HepG2 (cell line): ENCODE measurements around the gene UPF3B. TPM values are rescaled to one million over a fixed set of nuclear protein-coding genes. Genes with fewer than 3 reads are reported as not detected.

ENCODE experiments used
- ATAC-seq: fragments of 200-7000 bp; cut with Tn5 transposase; 3 replicates; pipeline ENCODE4 v1.9.1; 2020; ENCODE audit warnings: mild to moderate bottlenecking, moderate library complexity
- BruUV-seq: library from RNA; stranded (reverse); fragments of 400-500 nt; replicated peaks from 2 replicates; lab custom pipeline; 2021; lab: Mats Ljungman, UMichigan
- CTCF ChIA-PET: fragments of 300-600 bp; formaldehyde crosslinking; extraction: SDS; loops from one replicate; lab custom pipeline; 2021; ENCODE audit warnings: low total read pairs, inconsistent platforms, low intra/inter-chr PET ratio; lab: Yijun Ruan, JAX
- POLR2A ChIA-PET: fragments of 350-600 bp; sonication (Branson Sonifier 250); formaldehyde crosslinking; loops from one replicate; lab custom pipeline; 2020; ENCODE audit warnings: antibody characterized with exemption, inconsistent platforms; lab: Yijun Ruan, JAX
- DNase-seq: peaks from one replicate; pipeline ENCODE4 v3.0.0-alpha.2; 2015; ENCODE audit warnings: low spot score
- FAIRE-seq: peaks from 3 replicates; lab custom pipeline; 2011; peaks lifted over from hg19 to GRCh38; lab: Jason Lieb, UNC
- H2AFZ ChIP-seq: one replicate; pipeline ENCODE4 v1.6.1; 2011; ENCODE audit warnings: low read length, inconsistent platforms
- H3K27ac ChIP-seq: fragments of 300-600 bp; 3 replicates; pipeline ENCODE4 v1.8.0; 2011; ENCODE audit warnings: mixed run types, mild to moderate bottlenecking, mixed read lengths, low read length, inconsistent platforms; ENCODE audit not compliant: insufficient read depth; ENCODE audit errors: extremely low read length
- H3K27me3 ChIP-seq, 2 experiments: fragments of 200-600 bp in 1 of 2; 2 replicates in 1 of 2; 3 replicates in 1 of 2; pipeline versions ENCODE4 v1.6.0 to v1.8.0; 2011; ENCODE audit warnings: low read length in 2 of 2, mild to moderate bottlenecking in 2 of 2, moderate library complexity in 2 of 2, inconsistent platforms in 1 of 2; ENCODE audit not compliant: insufficient read depth in 2 of 2, control insufficient read depth in 1 of 2
- H3K36me3 ChIP-seq, 2 experiments: fragments of 200-600 bp in 1 of 2; replicated peaks in 1 of 2; 2 replicates in 1 of 2; 3 replicates in 1 of 2; pipeline versions ENCODE4 v1.5.1 to v1.8.0; 2011; ENCODE audit warnings: low read length in 2 of 2, inconsistent platforms in 1 of 2; ENCODE audit not compliant: insufficient read depth in 2 of 2, control insufficient read depth in 1 of 2
- H3K4me1 ChIP-seq: 2 replicates; pipeline ENCODE4 v1.5.1; 2012; ENCODE audit warnings: low read length, inconsistent platforms; ENCODE audit not compliant: insufficient read depth
- H3K4me2 ChIP-seq: 2 replicates; pipeline ENCODE4 v1.6.0; 2011; ENCODE audit warnings: low read depth, low read length, inconsistent platforms
- H3K4me3 ChIP-seq, 3 experiments: fragments of 200-600 bp in 1 of 3; sonication (generic), shearing (Covaris generic) in 1 of 3; replicated peaks in 1 of 3; 2 replicates each; pipeline ENCODE4 v1.5.1; 2011 to 2016; ENCODE audit warnings: low read length in 3 of 3, inconsistent platforms in 2 of 3, low read depth in 2 of 3, mild to moderate bottlenecking in 2 of 3, control low read depth in 1 of 3, mixed read lengths in 1 of 3; ENCODE audit not compliant: insufficient read depth in 1 of 3
- H3K79me2 ChIP-seq: one replicate; pipeline ENCODE4 v1.6.1; 2011; ENCODE audit warnings: low read length, inconsistent platforms; ENCODE audit not compliant: insufficient read depth
- H3K9ac ChIP-seq: 2 replicates; pipeline ENCODE4 v1.6.0; 2011; ENCODE audit warnings: mild to moderate bottlenecking, low read depth, low read length, inconsistent platforms; ENCODE audit not compliant: insufficient read depth
- H3K9me3 ChIP-seq: 2 replicates; pipeline ENCODE4 v1.5.1; 2012; ENCODE audit warnings: mild to moderate bottlenecking, low read length
- H4K20me1 ChIP-seq: 2 replicates; pipeline ENCODE4 v1.6.0; 2011; ENCODE audit warnings: inconsistent platforms, mild to moderate bottlenecking, low read length, moderate library complexity; ENCODE audit not compliant: insufficient read depth
- GPBP1L1 ChIP-seq: sonication (generic); formaldehyde crosslinking; IDR thresholded peaks from 2 replicates; pipeline ENCODE4 v1.5.0; 2020; ENCODE audit warnings: mild to moderate bottlenecking, missing genetic modification reagents
- KDM3A ChIP-seq: IDR thresholded peaks from 2 replicates; pipeline ENCODE4 v1.6.1; 2018; ENCODE audit warnings: low read depth, missing compliant biosample characterization
- KMT2A ChIP-seq: sonication (generic); formaldehyde crosslinking; IDR thresholded peaks from 2 replicates; pipeline ENCODE4 v1.4.0; 2020; ENCODE audit warnings: missing genetic modification reagents
- PLRG1 ChIP-seq: fragments of 450-650 bp; conservative IDR thresholded peaks from 2 replicates; pipeline ENCODE4 v1.6.1; 2016
- THRA ChIP-seq: sonication (generic); formaldehyde crosslinking; IDR thresholded peaks from 2 replicates; pipeline ENCODE4 v1.4.0; 2020; ENCODE audit warnings: missing genetic modification reagents, borderline replicate concordance
- ZBTB8A ChIP-seq: sonication (generic); formaldehyde crosslinking; IDR thresholded peaks from 2 replicates; pipeline ENCODE4 v1.4.0; 2020; ENCODE audit warnings: mild to moderate bottlenecking, low read depth, missing genetic modification reagents, borderline replicate concordance
- ZNF83 ChIP-seq: sonication (generic); formaldehyde crosslinking; IDR thresholded peaks from 2 replicates; pipeline ENCODE4 v1.4.0; 2020; ENCODE audit warnings: missing genetic modification reagents, mild to moderate bottlenecking, borderline replicate concordance
- WGBS: methylation state at CpG from one replicate; pipeline ENCODE4 v1.1.6; 2017; ENCODE audit warnings: low lambda C conversion rate; 5-methylcytosine and 5-hydroxymethylcytosine counted together
- in situ Hi-C: cut with HindIII; loops from 2 replicates; pipeline ENCODE4 v1.10.0; 2017; ENCODE audit warnings: low pct_unique_long_range_greater_than_20kb; ENCODE audit not compliant: extremely low pct_ligation_motif_present
- intact Hi-C: fragments of 100-400 bp; cut with micrococcal nuclease; formaldehyde crosslinking; loops from one replicate; pipeline ENCODE4 v1.10.0; 2022; ENCODE audit not compliant: unreplicated experiment
- polyA plus RNA-seq, 8 experiments: library from polyadenylated mRNA; depleted of rRNA in 3 of 8; stranded (reverse) in 7 of 8; unstranded in 1 of 8; fragments of >200 nt; fragmentation: Illumina TruSeq in 4 of 8; extraction: Trizol in 4 of 8; gene quantifications; 2 replicates each; pipeline versions ENCODE4 v1.2.1 to v1.2.3, GENCODE V29; 2011 to 2016; ENCODE audit warnings: low read depth in 4 of 8, missing spikeins in 1 of 8, mixed read lengths in 1 of 8; ENCODE audit not compliant: insufficient read depth in 1 of 8
- total RNA-seq, 5 experiments: library from RNA; depleted of rRNA; stranded (reverse); fragments of >200 nt; fragmentation: Illumina TruSeq; extraction: Trizol; gene quantifications; 2 replicates each; pipeline ENCODE4 v1.2.3, GENCODE V29; 2016; ENCODE audit warnings: low read depth in 1 of 5
- TF ChIP-seq, protein P1 (sequence below): sonication (generic); formaldehyde crosslinking; IDR thresholded peaks from 2 replicates; pipeline ENCODE4 v1.5.0; 2020; ENCODE audit warnings: mild to moderate bottlenecking, missing genetic modification reagents, borderline replicate concordance
- TF ChIP-seq, protein P2 (sequence below): IDR thresholded peaks from 2 replicates; pipeline ENCODE4 v1.6.1; 2016; ENCODE audit warnings: missing genetic modification reagents, missing compliant biosample characterization
- TF ChIP-seq, protein P3 (sequence below): sonication (generic); formaldehyde crosslinking; IDR thresholded peaks from 2 replicates; pipeline ENCODE4 v1.4.0; 2020; ENCODE audit warnings: mild to moderate bottlenecking, missing genetic modification reagents, borderline replicate concordance

UPF3B gene
- total and polyA plus RNA-seq, 2 of the 13 experiments (the other 11 are each of a cell fraction or from before 2014, with no cell fraction given), result 5.2 to 7.2 TPM

GRCh38 chrX:119900976-119901375 is 48.2 kb upstream of the UPF3B start:
- POLR2A ChIA-PET, result no interaction called here
- ATAC-seq (no peak), DNase-seq (no peak), FAIRE-seq (no peak)
- no peaks in the 10 kb centered on the region for H3K36me3 ChIP-seq
- no peak overlapping the region for H2AFZ ChIP-seq
- H3K4me2 ChIP-seq, result no peak overlapping the region
- H4K20me1 ChIP-seq, result no peaks in the 10 kb centered on the region
- H3K9me3 ChIP-seq, result no peaks in the 10 kb centered on the region
- no peaks in the 10 kb centered on the region for H3K4me1 ChIP-seq
- H3K79me2 ChIP-seq, result no peaks in the 10 kb centered on the region
- no peak for TF ChIP-seq THRA (CRISPR knock-in tag)
- no peak for TF ChIP-seq PLRG1
- no peak for TF ChIP-seq KMT2A
- TF ChIP-seq, protein P1, sequence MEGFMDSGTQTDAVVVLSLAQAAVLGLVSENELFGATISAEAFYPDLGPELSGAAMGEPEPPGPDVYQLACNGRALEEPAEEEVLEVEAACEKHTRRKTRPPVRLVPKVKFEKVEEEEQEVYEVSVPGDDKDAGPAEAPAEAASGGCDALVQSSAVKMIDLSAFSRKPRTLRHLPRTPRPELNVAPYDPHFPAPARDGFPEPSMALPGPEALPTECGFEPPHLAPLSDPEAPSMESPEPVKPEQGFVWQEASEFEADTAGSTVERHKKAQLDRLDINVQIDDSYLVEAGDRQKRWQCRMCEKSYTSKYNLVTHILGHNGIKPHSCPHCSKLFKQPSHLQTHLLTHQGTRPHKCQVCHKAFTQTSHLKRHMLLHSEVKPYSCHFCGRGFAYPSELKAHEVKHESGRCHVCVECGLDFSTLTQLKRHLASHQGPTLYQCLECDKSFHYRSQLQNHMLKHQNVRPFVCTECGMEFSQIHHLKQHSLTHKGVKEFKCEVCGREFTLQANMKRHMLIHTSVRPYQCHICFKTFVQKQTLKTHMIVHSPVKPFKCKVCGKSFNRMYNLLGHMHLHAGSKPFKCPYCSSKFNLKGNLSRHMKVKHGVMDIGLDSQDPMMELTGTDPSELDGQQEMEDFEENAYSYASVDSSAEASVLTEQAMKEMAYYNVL (CRISPR knock-in tag), result no peak
- no peak overlapping the region for H3K27ac ChIP-seq
- no peak overlapping the region for H3K4me3 ChIP-seq
- H3K27me3 ChIP-seq, result no peaks in the 10 kb centered on the region
- intact Hi-C loops, result no loop called here
- no peak overlapping the region for H3K9ac ChIP-seq
- BruUV-seq, result no TSS peak
- in situ Hi-C loops, result no loop called here
- CTCF ChIA-PET, result no interaction called here
- 100% methylated on average over 1 of the region's 1 CpG for WGBS

GRCh38 chrX:119899125-119899524 is 46.4 kb upstream of the UPF3B start:
- Histone ChIP-seq H3K4me2 (peak overlapping the region; percentile 36; the same call in 1 of the 2 replicates), H3K9ac (no peak overlapping the region), H3K27me3 (no peaks in the 10 kb centered on the region), H4K20me1 (no peaks in the 10 kb centered on the region), H3K27ac (no peak overlapping the region), H3K4me3 (no peak overlapping the region), H3K9me3 (no peaks in the 10 kb centered on the region), H3K36me3 (no peaks in the 10 kb centered on the region), H2AFZ (no peak overlapping the region), H3K79me2 (no peaks in the 10 kb centered on the region)
- 0% methylated on average over 2 of the region's 2 CpGs for WGBS
- POLR2A ChIA-PET, result no interaction called here
- in situ Hi-C loops, result no loop called here
- no peak for ATAC-seq
- TF ChIP-seq GPBP1L1 (no peak), KDM3A (CRISPR knock-in tag) (no peak), ZNF83 (CRISPR knock-in tag) (no peak), ZBTB8A (CRISPR knock-in tag) (no peak)
- TF ChIP-seq, protein P2, sequence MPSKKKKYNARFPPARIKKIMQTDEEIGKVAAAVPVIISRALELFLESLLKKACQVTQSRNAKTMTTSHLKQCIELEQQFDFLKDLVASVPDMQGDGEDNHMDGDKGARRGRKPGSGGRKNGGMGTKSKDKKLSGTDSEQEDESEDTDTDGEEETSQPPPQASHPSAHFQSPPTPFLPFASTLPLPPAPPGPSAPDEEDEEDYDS (CRISPR knock-in tag), result no peak
- TF ChIP-seq, protein P3, sequence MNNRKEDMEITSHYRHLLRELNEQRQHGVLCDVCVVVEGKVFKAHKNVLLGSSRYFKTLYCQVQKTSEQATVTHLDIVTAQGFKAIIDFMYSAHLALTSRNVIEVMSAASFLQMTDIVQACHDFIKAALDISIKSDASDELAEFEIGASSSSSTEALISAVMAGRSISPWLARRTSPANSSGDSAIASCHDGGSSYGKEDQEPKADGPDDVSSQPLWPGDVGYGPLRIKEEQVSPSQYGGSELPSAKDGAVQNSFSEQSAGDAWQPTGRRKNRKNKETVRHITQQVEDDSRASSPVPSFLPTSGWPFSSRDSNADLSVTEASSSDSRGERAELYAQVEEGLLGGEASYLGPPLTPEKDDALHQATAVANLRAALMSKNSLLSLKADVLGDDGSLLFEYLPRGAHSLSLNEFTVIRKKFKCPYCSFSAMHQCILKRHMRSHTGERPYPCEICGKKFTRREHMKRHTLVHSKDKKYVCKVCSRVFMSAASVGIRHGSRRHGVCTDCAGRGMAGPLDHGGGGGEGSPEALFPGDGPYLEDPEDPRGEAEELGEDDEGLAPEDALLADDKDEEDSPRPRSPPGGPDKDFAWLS (CRISPR knock-in tag), result no peak
- TF ChIP-seq, all 625 proteins: peak for 0
- no peaks in the 10 kb centered on the region for H3K4me1 ChIP-seq
- CTCF ChIA-PET, result no interaction called here
- intact Hi-C loops, result no loop called here
- no peak for FAIRE-seq
- no peak for DNase-seq
- no TSS peak for BruUV-seq
